GM21390 (cell line): ENCODE results near the gene ZNF385D.

ENCODE experiments used
- ATAC-seq: cut with Tn5 transposase; IDR thresholded peaks from one replicate; pipeline ENCODE4 v1.9.1; 2021; ENCODE audit not compliant: unreplicated experiment

Gene ZNF385D

GRCh38 chr3:21462141-21462540 lies 288.9 kb downstream of the ZNF385D start:
- no peak for ATAC-seq

- ATAC-seq = no peak
These were observed 293.9 kb downstream of the ZNF385D start for GRCh38 chr3:21457084-21457483.

GRCh38 chr3:21449738-21450137 lies 301.3 kb downstream of the ZNF385D start:
- ATAC-seq = no peak

GRCh38 chr3:21447476-21448151 lies 303.4 kb downstream of the ZNF385D start:
- ATAC-seq = no peak

GRCh38 chr3:21446945-21447475 lies 304.0 kb downstream of the ZNF385D start:
- no peak for ATAC-seq

GRCh38 chr3:21446027-21446426 lies 305.0 kb downstream of the ZNF385D start:
- peak; percentile 57 for ATAC-seq

- ATAC-seq = no peak
These were observed 309.2 kb downstream of the ZNF385D start for GRCh38 chr3:21441821-21442220.

GRCh38 chr3:21436835-21437234 lies 314.2 kb downstream of the ZNF385D start:
- no peak for ATAC-seq

- no peak for ATAC-seq
These were observed 315.1 kb downstream of the ZNF385D start for GRCh38 chr3:21435871-21436270.

- no peak for ATAC-seq
These were observed 316.7 kb downstream of the ZNF385D start for GRCh38 chr3:21434310-21434709.

GRCh38 chr3:21433751-21434150 lies 317.3 kb downstream of the ZNF385D start:
- no peak for ATAC-seq

GRCh38 chr3:21426920-21427319 lies 324.1 kb downstream of the ZNF385D start:
- no peak for ATAC-seq

GRCh38 chr3:21425715-21426114 lies 325.3 kb downstream of the ZNF385D start:
- no peak for ATAC-seq

- ATAC-seq = no peak
These were observed 329.9 kb downstream of the ZNF385D start for GRCh38 chr3:21421096-21421495.

- no peak for ATAC-seq
These were observed 333.0 kb downstream of the ZNF385D start for GRCh38 chr3:21417991-21418390.

- ATAC-seq = no peak
These were observed 336.5 kb downstream of the ZNF385D start for GRCh38 chr3:21414506-21414905.

GRCh38 chr3:21411058-21411457 lies 340.0 kb downstream of the ZNF385D start:
- ATAC-seq = no peak

GRCh38 chr3:21409401-21409800 lies 341.6 kb downstream of the ZNF385D start:
- no peak for ATAC-seq

- ATAC-seq = no peak
These were observed 343.3 kb downstream of the ZNF385D start for GRCh38 chr3:21407743-21408142.

- no peak for ATAC-seq
These were observed 345.0 kb downstream of the ZNF385D start for GRCh38 chr3:21405671-21406667.

- no peak for ATAC-seq
These were observed 352.5 kb downstream of the ZNF385D start for GRCh38 chr3:21398461-21398860.
